Hepatocyte (in vitro differentiated cells): Measurements from ENCODE around the gene ITGA7. TPM values are rescaled to one million over a fixed set of nuclear protein-coding genes. Genes with fewer than 3 reads are reported as not detected.

Source experiments
- DNase-seq: peaks from one replicate; pipeline ENCODE4 v3.0.0-alpha.2; 2016; ENCODE audit warnings: low spot score
- H2AFZ ChIP-seq: fragments of 200-600 bp; sonication (generic); 2 replicates; pipeline ENCODE4 v1.6.0; 2016; ENCODE audit warnings: antibody characterized with exemption, mild to moderate bottlenecking
- H3K27ac ChIP-seq: fragments of 200-600 bp; sonication (generic); 2 replicates; pipeline ENCODE4 v1.5.1; 2016; ENCODE audit warnings: mild to moderate bottlenecking
- H3K27me3 ChIP-seq: fragments of 200-600 bp; sonication (generic); 2 replicates; pipeline ENCODE4 v1.6.1; 2016
- H3K36me3 ChIP-seq: fragments of 200-600 bp; sonication (generic); replicated peaks from 2 replicates; pipeline ENCODE4 v1.5.1; 2016; ENCODE audit warnings: low read depth; ENCODE audit not compliant: insufficient read depth
- H3K4me1 ChIP-seq: fragments of 200-600 bp; sonication (generic); 2 replicates; pipeline ENCODE4 v1.5.1; 2016; ENCODE audit warnings: mild to moderate bottlenecking, moderate library complexity; ENCODE audit not compliant: insufficient read depth
- H3K4me2 ChIP-seq: fragments of 200-600 bp; sonication (generic); 2 replicates; pipeline ENCODE4 v1.6.0; 2016
- H3K4me3 ChIP-seq: fragments of 200-600 bp; sonication (generic); 2 replicates; pipeline ENCODE4 v1.5.1; 2016; ENCODE audit warnings: mild to moderate bottlenecking
- H3K79me2 ChIP-seq: fragments of 200-600 bp; sonication (generic); 2 replicates; pipeline ENCODE4 v1.6.0; 2017; ENCODE audit warnings: mild to moderate bottlenecking
- H3K9me2 ChIP-seq: fragments of 200-600 bp; sonication (generic); replicated peaks from 2 replicates; pipeline ENCODE4 v1.6.0; 2017; ENCODE audit warnings: mild to moderate bottlenecking; ENCODE audit not compliant: insufficient read depth
- H3K9me3 ChIP-seq: fragments of 200-600 bp; sonication (generic); 2 replicates; pipeline ENCODE4 v1.5.1; 2016; ENCODE audit warnings: low read depth, mild to moderate bottlenecking
- H4K20me1 ChIP-seq: fragments of 200-600 bp; sonication (generic); 2 replicates; pipeline ENCODE4 v1.6.0; 2016; ENCODE audit warnings: mild to moderate bottlenecking; ENCODE audit not compliant: insufficient read depth, poor library complexity, severe bottlenecking
- EZH2 ChIP-seq: fragments of 200-600 bp; sonication (generic); IDR thresholded peaks from 2 replicates; pipeline ENCODE4 v1.6.1; 2016; ENCODE audit warnings: antibody characterized with exemption, mild to moderate bottlenecking, borderline replicate concordance
- EZH2phosphoT487 ChIP-seq: fragments of 200-600 bp; sonication (generic); IDR thresholded peaks from one replicate; pipeline ENCODE4 v1.6.1; 2018; ENCODE audit warnings: antibody characterized with exemption, mild to moderate bottlenecking, low read depth, moderate library complexity; ENCODE audit not compliant: unreplicated experiment, severe bottlenecking
- WGBS: methylation state at CpG from one replicate; pipeline ENCODE4 v1.1.6; 2016; ENCODE audit warnings: low lambda C conversion rate; ENCODE audit errors: missing lambda C conversion rate; 5-methylcytosine and 5-hydroxymethylcytosine counted together
- polyA plus RNA-seq: library from polyadenylated mRNA; unstranded; fragments of >200 nt; fragmentation: Nextera tagmentation; extraction: Ambion mirVana; gene quantifications from 2 replicates; pipeline ENCODE4 v1.2.1, GENCODE V29; 2016
- total RNA-seq: library from RNA; depleted of rRNA; stranded (reverse); fragments of >200 nt; gene quantifications from 2 replicates; pipeline ENCODE4 v1.2.3, GENCODE V29; 2014
- TF ChIP-seq, protein P1 (sequence below): fragments of 200-600 bp; sonication (generic); IDR thresholded peaks from 2 replicates; pipeline ENCODE4 v1.5.1; 2016; ENCODE audit warnings: antibody characterized with exemption, mild to moderate bottlenecking; ENCODE audit not compliant: poor library complexity

Gene ITGA7
- total and polyA plus RNA-seq, 2 experiments from 2014 or later, result 15.2 to 22.8 TPM

DNA sequence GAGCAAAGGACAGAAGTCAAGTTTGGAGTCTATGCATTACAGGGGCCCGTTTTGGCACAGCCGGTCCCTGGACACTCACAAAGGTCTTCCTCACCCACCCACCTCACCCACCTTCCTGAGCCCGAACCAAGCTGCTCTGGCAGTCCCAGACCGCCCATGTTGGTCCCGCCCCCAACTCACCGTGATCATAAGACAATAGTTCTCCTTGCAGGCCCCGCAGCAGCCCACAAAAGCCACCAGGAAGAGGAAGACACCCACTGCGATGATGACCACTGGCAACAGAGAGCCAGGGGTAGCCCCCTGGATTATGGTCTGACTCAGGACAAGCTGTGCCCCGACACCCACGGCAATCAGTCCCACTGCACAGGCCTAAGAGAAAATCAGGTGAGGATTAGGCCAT, 19.3 kb upstream of the ITGA7 start:
- 41% methylated on average over 8 of the region's 10 CpGs for WGBS
- no peak for DNase-seq
- Histone ChIP-seq H4K20me1 (peaks cover 26% of the 10 kb centered on the region), H3K9me3 (no peaks in the 10 kb centered on the region), H3K4me1 (peaks cover 27% of the 10 kb centered on the region), H3K4me3 (peak overlapping the region; percentile 97), H3K4me2 (peak overlapping the region; percentile 81), H3K9me2 (no peaks in the 10 kb centered on the region), H3K27ac (peak overlapping the region; percentile 99), H2AFZ (no peak overlapping the region), H3K27me3 (no peaks in the 10 kb centered on the region), H3K36me3 (no peaks in the 10 kb centered on the region), H3K79me2 (peaks cover 54% of the 10 kb centered on the region)
- no peak for TF ChIP-seq EZH2
- TF ChIP-seq, protein P1, sequence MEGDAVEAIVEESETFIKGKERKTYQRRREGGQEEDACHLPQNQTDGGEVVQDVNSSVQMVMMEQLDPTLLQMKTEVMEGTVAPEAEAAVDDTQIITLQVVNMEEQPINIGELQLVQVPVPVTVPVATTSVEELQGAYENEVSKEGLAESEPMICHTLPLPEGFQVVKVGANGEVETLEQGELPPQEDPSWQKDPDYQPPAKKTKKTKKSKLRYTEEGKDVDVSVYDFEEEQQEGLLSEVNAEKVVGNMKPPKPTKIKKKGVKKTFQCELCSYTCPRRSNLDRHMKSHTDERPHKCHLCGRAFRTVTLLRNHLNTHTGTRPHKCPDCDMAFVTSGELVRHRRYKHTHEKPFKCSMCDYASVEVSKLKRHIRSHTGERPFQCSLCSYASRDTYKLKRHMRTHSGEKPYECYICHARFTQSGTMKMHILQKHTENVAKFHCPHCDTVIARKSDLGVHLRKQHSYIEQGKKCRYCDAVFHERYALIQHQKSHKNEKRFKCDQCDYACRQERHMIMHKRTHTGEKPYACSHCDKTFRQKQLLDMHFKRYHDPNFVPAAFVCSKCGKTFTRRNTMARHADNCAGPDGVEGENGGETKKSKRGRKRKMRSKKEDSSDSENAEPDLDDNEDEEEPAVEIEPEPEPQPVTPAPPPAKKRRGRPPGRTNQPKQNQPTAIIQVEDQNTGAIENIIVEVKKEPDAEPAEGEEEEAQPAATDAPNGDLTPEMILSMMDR, result no peak
- no peak for TF ChIP-seq EZH2phosphoT487

DNA sequence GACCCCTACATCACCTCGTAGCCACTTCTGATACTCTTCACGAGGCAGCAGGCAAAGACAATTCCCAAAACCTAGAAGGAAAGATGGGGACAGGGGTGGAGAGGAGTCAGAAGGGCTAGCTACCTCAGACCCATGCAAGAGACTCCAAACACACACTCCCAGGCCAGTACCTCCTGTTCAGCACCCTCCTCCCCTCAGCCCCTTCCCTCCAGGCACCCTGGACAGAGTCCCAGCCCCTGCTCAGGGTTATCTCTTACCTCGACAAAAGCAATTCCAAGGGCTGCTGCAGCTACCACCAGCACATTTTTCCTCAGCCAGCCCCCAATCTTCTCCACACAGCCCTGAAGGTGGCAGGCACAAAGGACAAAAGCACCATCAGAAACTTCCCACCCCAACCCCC, 17.9 kb upstream of the ITGA7 start:
- Histone ChIP-seq H3K36me3 (no peaks in the 10 kb centered on the region), H3K27ac (no peak overlapping the region), H3K27me3 (no peaks in the 10 kb centered on the region), H3K4me3 (no peak overlapping the region), H3K79me2 (peaks cover 42% of the 10 kb centered on the region), H3K9me2 (no peaks in the 10 kb centered on the region), H4K20me1 (peaks cover 26% of the 10 kb centered on the region), H3K4me1 (peaks cover 18% of the 10 kb centered on the region), H3K9me3 (no peaks in the 10 kb centered on the region), H3K4me2 (peak overlapping the region; percentile 81), H2AFZ (no peak overlapping the region)
- no peak for DNase-seq
- WGBS, result 67% methylated on average over 3 of the region's 3 CpGs
- TF ChIP-seq EZH2 (no peak), EZH2phosphoT487 (no peak)
- TF ChIP-seq, protein P1, result no peak

DNA sequence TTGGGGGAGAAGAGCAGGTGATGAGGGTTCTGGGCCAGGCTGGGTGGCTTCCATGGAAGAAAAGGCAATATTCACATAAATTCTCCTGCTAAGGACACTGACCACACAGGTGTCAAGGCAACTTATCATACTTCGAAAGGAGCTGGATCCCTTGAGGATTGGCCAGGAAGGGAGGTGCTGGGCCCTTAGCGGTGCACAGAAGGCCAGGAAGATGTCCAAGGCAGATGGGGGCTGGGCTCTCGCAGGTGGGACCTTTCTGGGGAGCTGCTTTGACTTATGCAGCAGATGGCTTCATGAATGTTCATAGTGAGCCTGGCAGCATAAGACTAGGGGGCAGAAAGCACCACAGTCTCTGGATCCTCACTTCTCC, 17.2 kb upstream of the ITGA7 start:
- no peaks in the 10 kb centered on the region for H3K9me2 ChIP-seq
- no peak overlapping the region for H3K27ac ChIP-seq
- DNase-seq, result no peak
- TF ChIP-seq, protein P1, result no peak
- TF ChIP-seq EZH2, result no peak
- TF ChIP-seq EZH2phosphoT487, result no peak
- 84% methylated on average over 3 of the region's 3 CpGs for WGBS
- peaks cover 15% of the 10 kb centered on the region for H3K4me1 ChIP-seq
- no peak overlapping the region for H2AFZ ChIP-seq
- no peaks in the 10 kb centered on the region for H3K36me3 ChIP-seq
- H3K4me2 ChIP-seq, result no peak overlapping the region
- H4K20me1 ChIP-seq, result peaks cover 26% of the 10 kb centered on the region
- no peaks in the 10 kb centered on the region for H3K9me3 ChIP-seq
- H3K27me3 ChIP-seq, result no peaks in the 10 kb centered on the region
- no peak overlapping the region for H3K4me3 ChIP-seq
- H3K79me2 ChIP-seq, result peaks cover 40% of the 10 kb centered on the region
